NCI-H446 treated with DMSO at 0.1 percent for 48 hours (cell line): ENCODE measurements around the gene HSPBAP1.
"Not testable (repeated sequence)": the region's sequence is repeated elsewhere in the genome, so short reads cannot be mapped to it uniquely, and the experiment has no call there.

Source experiments
- DNase-seq: peaks from one replicate; lab custom pipeline; 2025; lab: John Stamatoyannopoulos, UW

The HSPBAP1 gene

GRCh38 chr3:122732682-122733525 is 60.7 kb downstream of the HSPBAP1 start:
- DNase-seq = not testable (repeated sequence)

DNA sequence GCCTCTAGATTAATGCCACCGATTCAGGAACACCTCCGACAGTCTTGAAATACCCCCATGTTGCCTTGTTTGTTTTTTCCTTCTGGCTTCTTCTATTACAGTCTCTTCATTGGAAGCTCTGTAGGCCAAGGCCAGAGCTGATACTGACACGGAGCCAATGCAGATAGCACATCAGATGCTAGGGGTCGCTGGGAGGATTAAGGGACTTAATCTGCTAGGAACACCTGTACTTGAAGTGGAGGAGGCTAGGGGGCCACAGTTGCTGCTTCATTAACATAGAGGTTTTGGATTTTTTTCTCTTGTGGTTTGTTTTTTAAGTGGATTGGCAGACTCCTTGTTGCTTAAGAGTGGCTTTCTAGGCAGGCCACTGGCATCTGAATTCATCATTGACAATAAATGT is 63.4 kb downstream of the HSPBAP1 start:
- no peak for DNase-seq

DNA sequence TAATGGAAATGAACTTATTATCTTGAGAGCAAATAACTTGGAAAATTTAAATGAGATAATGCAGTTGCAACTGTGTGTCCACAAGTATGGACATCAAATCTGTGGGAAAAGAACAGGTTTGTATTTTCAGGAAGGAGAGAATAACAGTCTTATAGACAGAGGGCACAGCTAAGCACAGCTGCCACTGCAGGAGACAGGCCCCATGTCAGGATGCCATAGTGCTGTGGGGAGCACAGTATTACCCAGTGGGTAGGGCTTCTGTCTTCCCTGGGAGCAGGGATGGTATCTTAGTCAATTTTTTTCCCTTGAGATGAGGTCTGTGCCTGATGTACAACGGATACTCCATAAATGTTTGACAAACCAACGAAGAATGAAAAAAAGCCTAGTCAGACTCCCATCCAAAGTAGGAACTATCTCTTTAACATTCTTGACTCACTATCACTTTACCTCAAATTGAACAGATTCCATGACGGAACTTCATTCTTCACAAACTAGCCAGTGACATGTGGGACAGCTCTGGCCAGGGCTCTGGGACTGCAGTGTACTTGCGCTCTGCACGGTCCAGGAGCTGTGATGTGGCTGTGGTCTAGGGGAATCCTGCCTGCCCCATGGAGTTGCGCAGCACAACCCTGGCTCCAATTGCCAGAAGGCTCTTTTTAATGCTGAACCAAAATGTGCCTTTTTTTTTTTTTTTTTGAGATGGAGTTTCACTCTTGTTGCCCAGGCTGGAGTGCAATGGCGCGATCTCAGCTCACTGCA is 64.7 kb downstream of the HSPBAP1 start:
- DNase-seq = no peak

GRCh38 chr3:122728186-122728585 is 65.4 kb downstream of the HSPBAP1 start:
- no peak for DNase-seq

GRCh38 chr3:122727766-122728165 is 65.9 kb downstream of the HSPBAP1 start:
- DNase-seq = peak; percentile 75

DNA sequence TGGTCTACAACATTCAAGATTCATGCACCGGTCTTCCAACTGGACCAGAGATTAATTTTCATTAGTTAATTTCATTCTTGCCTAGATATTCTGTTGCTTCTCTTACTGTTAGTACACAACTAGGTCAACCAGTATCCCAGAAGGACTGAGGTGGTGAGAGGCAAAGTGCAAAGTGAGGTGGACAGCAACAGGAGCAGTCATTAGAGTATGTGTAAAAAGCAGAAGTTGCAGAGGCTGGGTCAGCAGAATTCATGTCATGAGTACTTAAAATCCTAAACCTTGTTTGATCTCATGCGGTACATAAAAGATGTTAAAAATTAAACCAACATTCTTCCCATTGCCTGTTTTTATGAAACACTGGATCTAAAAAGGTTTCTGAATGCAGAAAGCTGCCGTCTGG is 66.3 kb downstream of the HSPBAP1 start:
- no peak for DNase-seq

- no peak for DNase-seq
Observed at GRCh38 chr3:122725106-122725505, 68.5 kb downstream of the HSPBAP1 start.

- no peak for DNase-seq
Observed at GRCh38 chr3:122719273-122719921, 74.2 kb downstream of the HSPBAP1 start.

GRCh38 chr3:122716667-122717066 is 77.0 kb downstream of the HSPBAP1 start:
- no peak for DNase-seq

GRCh38 chr3:122714273-122714672 is 79.4 kb downstream of the HSPBAP1 start:
- no peak for DNase-seq

GRCh38 chr3:122710616-122711251 is 82.9 kb downstream of the HSPBAP1 start:
- not testable (repeated sequence) for DNase-seq

- no peak for DNase-seq
Observed at GRCh38 chr3:122705379-122705778, 88.3 kb downstream of the HSPBAP1 start.

GRCh38 chr3:122700193-122700592 is 93.4 kb downstream of the HSPBAP1 start:
- no peak for DNase-seq

DNA sequence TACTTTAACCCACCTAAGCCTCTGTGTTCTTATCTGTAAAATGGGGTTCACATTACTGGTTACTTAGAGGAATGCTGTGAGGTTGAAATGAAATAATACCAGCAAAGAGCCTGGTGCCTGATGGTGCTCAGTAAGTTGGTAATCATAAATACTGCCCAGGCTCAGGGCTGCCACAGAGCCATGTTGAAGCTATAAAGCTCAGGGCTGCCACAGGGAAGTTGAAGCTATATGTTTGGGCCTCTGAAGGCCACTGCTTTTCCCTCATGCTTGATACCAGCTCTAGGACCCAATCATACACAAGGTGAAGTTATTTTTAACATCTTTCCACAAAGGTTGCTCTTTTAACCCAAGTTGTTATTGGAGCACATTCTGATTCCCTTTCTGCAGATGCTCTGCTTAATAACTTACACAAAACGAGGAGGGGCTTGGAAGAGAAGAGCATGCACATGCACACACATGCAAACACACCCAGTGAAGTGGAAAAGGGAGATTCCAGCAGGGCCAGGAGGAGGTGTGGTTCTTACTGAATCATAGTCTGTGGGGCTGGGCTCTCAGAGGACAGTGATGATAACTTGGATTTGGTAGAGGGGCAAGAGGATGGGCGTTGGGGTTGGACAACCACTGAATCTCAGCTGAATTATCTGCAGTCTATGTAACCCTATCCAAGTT is 95.5 kb downstream of the HSPBAP1 start:
- DNase-seq = no peak

- DNase-seq = no peak
Observed at GRCh38 chr3:122695927-122696561, 97.6 kb downstream of the HSPBAP1 start.

DNA sequence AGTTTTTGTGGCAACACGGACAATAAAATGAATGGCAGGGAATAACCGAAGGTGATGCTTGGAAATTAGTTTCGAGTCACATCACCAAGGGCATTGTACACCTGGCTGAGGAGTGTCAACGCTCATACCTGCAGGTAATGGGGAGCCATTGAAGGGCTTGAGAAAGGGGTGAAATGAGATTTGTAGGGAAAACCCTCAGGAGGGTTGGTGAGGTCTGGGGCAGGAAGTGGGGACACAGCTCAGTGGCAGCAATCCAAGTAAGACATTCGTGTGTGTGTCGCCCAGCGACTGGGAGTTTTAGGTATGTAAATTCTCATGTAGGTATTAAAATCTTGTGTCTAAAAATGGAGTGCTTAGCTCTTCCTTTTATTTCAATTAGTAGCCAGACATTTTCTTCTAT is 98.7 kb downstream of the HSPBAP1 start:
- no peak for DNase-seq

- no peak for DNase-seq
Observed at GRCh38 chr3:122692674-122693073, 101.0 kb downstream of the HSPBAP1 start.

DNA sequence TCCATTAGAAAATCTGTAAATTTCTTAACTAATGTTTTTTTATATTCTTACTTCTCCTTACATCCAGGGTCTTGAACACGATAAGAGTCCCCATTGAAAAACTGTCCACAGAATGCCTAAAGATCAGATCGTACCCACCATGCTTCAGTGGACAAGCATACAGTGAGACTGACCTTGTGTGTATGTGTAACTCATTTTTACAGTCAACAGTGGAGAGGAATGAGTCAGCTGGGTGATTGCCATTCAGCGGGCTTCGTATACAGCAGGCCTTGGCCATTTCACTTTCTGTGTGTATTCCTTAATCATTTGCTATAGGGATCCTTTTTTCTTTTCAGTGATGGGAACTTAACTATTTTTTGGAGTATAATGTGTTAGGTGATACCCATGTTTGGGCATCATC is 102.4 kb downstream of the HSPBAP1 start:
- DNase-seq = peak; percentile 15

DNA sequence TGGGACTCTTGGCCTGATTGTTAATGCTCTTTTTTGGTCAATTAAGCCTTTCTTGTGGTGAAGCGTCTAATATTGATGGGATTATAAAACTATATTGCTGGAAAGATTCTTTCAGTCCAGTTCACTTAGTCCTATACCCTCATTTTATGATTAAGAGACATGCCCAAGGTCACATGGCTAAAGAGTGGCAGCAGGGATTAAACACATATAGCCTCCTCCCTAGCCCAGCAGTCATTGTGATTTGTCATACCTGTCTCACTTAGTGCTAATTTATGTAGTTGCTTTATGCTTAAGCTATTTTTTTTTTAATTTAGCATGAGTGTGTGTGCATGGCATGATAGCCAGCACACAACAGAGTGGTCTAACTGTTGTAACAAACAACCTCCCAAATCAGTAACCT is 103.5 kb downstream of the HSPBAP1 start:
- DNase-seq = no peak
